ENCODE data around the gene RNF227.

Gene RNF227

GRCh38 chr17:7897773-7898172 is 18.3 kb downstream of the RNF227 start:
- H3K4me3 ChIP-seq (ENCODE audit: insufficient read length, low read depth): no peak overlapping the region
- no peak overlapping the region for H3K9ac ChIP-seq (ENCODE audit: insufficient read length, low read depth)

DNA sequence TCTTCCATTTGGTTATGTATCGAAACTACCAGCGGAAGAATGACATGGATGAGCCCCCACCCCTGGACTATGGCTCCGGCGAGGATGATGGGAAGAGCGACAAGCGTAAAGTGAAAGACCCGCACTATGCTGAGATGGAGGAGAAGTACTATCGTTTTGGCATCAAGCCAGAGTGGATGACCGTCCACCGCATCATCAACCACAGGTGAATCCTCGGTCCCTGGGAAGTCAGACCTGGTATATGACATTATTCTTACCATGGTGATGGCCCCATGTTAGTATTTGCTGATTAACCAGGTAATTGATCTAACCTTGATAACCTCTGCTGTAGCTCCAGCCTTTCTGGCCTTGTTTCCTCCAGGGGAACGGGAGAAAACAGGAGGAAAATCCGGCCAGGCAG is 19.0 kb downstream of the RNF227 start:
- H3K36me3 ChIP-seq (ENCODE audit: insufficient read depth, insufficient read length, low read length): peaks cover 72% of the 10 kb centered on the region
- H3K4me1 ChIP-seq (ENCODE audit: insufficient read depth, insufficient read length): no peaks in the 10 kb centered on the region
- no peaks in the 10 kb centered on the region for H3K27me3 ChIP-seq (ENCODE audit: insufficient read depth, insufficient read length)
- H3K4me3 ChIP-seq (ENCODE audit: insufficient read length, low read depth): no peak overlapping the region
- DNase-seq (ENCODE audit: low read depth, low spot score): no peak
- H3K9ac ChIP-seq (ENCODE audit: insufficient read length, low read depth): no peak overlapping the region
- no peak for TF ChIP-seq SUZ12 (IDR thresholded peaks at IDR 0.05; ENCODE audit: extremely low read depth, insufficient read depth, insufficient read length)
- TF ChIP-seq YY1 (IDR thresholded peaks at IDR 0.05; ENCODE audit: insufficient read depth, insufficient read length): no peak
- no peak for TF ChIP-seq ZNF274 (IDR thresholded peaks at IDR 0.05; ENCODE audit: low read depth, low read length)
- H3K9me3 ChIP-seq (ENCODE audit: insufficient read depth, low read length): no peaks in the 10 kb centered on the region

More at GRCh38 chr17:7897773-7898172, 18.3 kb downstream of the RNF227 start:
- Histone ChIP-seq H3K27me3 (ENCODE audit: insufficient read depth, insufficient read length) (no peaks in the 10 kb centered on the region), H3K4me1 (ENCODE audit: insufficient read depth, insufficient read length) (no peaks in the 10 kb centered on the region), H3K36me3 (ENCODE audit: insufficient read depth, insufficient read length, low read length) (peaks cover 70% of the 10 kb centered on the region), H3K9me3 (ENCODE audit: insufficient read depth, low read length) (no peaks in the 10 kb centered on the region)
- no peak for DNase-seq (ENCODE audit: low read depth, low spot score)
- TF ChIP-seq YY1 (IDR thresholded peaks at IDR 0.05; ENCODE audit: insufficient read depth, insufficient read length): no peak
- no peak for TF ChIP-seq ZNF274 (IDR thresholded peaks at IDR 0.05; ENCODE audit: low read depth, low read length)
- no peak for TF ChIP-seq SUZ12 (IDR thresholded peaks at IDR 0.05; ENCODE audit: extremely low read depth, insufficient read depth, insufficient read length)

GRCh38 chr17:7894866-7895265 is 21.2 kb downstream of the RNF227 start:
- H3K27me3 ChIP-seq (ENCODE audit: insufficient read depth, insufficient read length): no peaks in the 10 kb centered on the region
- no peak overlapping the region for H3K4me3 ChIP-seq (ENCODE audit: insufficient read length, low read depth)
- TF ChIP-seq YY1 (IDR thresholded peaks at IDR 0.05; ENCODE audit: insufficient read depth, insufficient read length) (no peak), ZNF274 (IDR thresholded peaks at IDR 0.05; ENCODE audit: low read depth, low read length) (no peak), SUZ12 (IDR thresholded peaks at IDR 0.05; ENCODE audit: extremely low read depth, insufficient read depth, insufficient read length) (no peak)
- no peak for DNase-seq (ENCODE audit: low read depth, low spot score)
- H3K4me1 ChIP-seq (ENCODE audit: insufficient read depth, insufficient read length): no peaks in the 10 kb centered on the region
- no peaks in the 10 kb centered on the region for H3K9me3 ChIP-seq (ENCODE audit: insufficient read depth, low read length)
- no peak overlapping the region for H3K9ac ChIP-seq (ENCODE audit: insufficient read length, low read depth)
- H3K36me3 ChIP-seq (ENCODE audit: insufficient read depth, insufficient read length, low read length): peaks cover 71% of the 10 kb centered on the region

DNA sequence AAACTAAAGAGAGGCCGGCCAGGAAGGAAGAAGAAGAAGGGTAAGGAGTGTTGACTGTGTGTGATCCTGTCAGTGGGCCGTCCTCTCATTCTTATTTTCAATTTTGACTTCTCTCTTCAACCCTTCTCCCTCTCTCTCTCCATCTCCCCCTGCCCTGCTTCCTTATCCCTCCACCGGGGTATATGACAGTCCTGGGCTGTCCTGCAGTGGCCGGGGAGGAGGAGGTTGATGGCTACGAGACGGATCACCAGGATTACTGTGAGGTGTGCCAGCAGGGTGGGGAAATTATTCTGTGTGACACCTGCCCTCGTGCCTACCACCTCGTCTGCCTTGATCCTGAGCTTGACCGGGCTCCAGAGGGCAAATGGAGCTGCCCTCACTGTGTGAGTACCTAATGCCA is 21.9 kb downstream of the RNF227 start:
- no peaks in the 10 kb centered on the region for H3K4me1 ChIP-seq (ENCODE audit: insufficient read depth, insufficient read length)
- no peaks in the 10 kb centered on the region for H3K9me3 ChIP-seq (ENCODE audit: insufficient read depth, low read length)
- no peak for DNase-seq (ENCODE audit: low read depth, low spot score)
- H3K4me3 ChIP-seq (ENCODE audit: insufficient read length, low read depth): no peak overlapping the region
- peaks cover 64% of the 10 kb centered on the region for H3K36me3 ChIP-seq (ENCODE audit: insufficient read depth, insufficient read length, low read length)
- no peak for TF ChIP-seq SUZ12 (IDR thresholded peaks at IDR 0.05; ENCODE audit: extremely low read depth, insufficient read depth, insufficient read length)
- no peak for TF ChIP-seq ZNF274 (IDR thresholded peaks at IDR 0.05; ENCODE audit: low read depth, low read length)
- no peak for TF ChIP-seq YY1 (IDR thresholded peaks at IDR 0.05; ENCODE audit: insufficient read depth, insufficient read length)
- no peaks in the 10 kb centered on the region for H3K27me3 ChIP-seq (ENCODE audit: insufficient read depth, insufficient read length)
- H3K9ac ChIP-seq (ENCODE audit: insufficient read length, low read depth): no peak overlapping the region

DNA sequence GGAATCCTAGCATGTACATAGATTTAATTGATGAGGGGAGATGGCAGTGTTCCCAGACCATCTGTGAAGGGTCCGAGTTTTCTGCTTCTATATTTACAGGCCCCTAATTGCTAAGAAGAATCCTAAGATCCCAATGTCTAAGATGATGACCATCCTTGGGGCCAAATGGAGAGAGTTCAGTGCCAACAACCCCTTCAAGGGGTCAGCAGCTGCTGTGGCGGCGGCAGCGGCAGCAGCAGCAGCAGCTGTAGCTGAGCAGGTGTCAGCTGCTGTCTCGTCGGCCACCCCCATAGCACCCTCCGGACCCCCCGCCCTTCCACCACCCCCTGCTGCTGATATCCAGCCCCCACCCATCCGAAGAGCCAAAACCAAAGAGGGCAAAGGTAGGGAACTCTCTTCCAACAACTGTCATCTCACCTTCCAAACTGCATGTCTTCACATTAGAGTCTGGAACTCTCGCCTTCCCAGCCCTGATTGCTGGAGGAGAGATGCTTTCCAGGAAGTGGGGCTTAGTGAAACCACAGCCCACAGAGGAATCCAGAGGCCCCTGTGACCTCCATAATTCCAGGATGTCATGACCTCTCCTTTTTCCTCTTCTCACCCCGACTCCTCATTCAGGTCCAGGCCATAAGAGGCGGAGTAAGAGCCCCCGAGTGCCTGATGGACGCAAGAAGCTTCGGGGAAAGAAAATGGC is 22.8 kb downstream of the RNF227 start:
- Histone ChIP-seq H3K9ac (ENCODE audit: insufficient read length, low read depth) (no peak overlapping the region), H3K4me3 (ENCODE audit: insufficient read length, low read depth) (no peak overlapping the region), H3K36me3 (ENCODE audit: insufficient read depth, insufficient read length, low read length) (peaks cover 55% of the 10 kb centered on the region), H3K9me3 (ENCODE audit: insufficient read depth, low read length) (no peaks in the 10 kb centered on the region), H3K4me1 (ENCODE audit: insufficient read depth, insufficient read length) (peaks cover 3% of the 10 kb centered on the region), H3K27me3 (ENCODE audit: insufficient read depth, insufficient read length) (no peaks in the 10 kb centered on the region)
- DNase-seq (ENCODE audit: low read depth, low spot score): no peak
- TF ChIP-seq SUZ12 (IDR thresholded peaks at IDR 0.05; ENCODE audit: extremely low read depth, insufficient read depth, insufficient read length) (no peak), ZNF274 (IDR thresholded peaks at IDR 0.05; ENCODE audit: low read depth, low read length) (no peak), YY1 (IDR thresholded peaks at IDR 0.05; ENCODE audit: insufficient read depth, insufficient read length) (no peak)

- DNase-seq (ENCODE audit: low read depth, low spot score): no peak
- Histone ChIP-seq H3K4me1 (ENCODE audit: insufficient read depth, insufficient read length) (peaks cover 5% of the 10 kb centered on the region), H3K36me3 (ENCODE audit: insufficient read depth, insufficient read length, low read length) (peaks cover 29% of the 10 kb centered on the region), H3K9me3 (ENCODE audit: insufficient read depth, low read length) (no peaks in the 10 kb centered on the region), H3K27me3 (ENCODE audit: insufficient read depth, insufficient read length) (no peaks in the 10 kb centered on the region), H3K9ac (ENCODE audit: insufficient read length, low read depth) (no peak overlapping the region), H3K4me3 (ENCODE audit: insufficient read length, low read depth) (no peak overlapping the region)
- no peak for TF ChIP-seq ZNF274 (IDR thresholded peaks at IDR 0.05; ENCODE audit: low read depth, low read length)
- no peak for TF ChIP-seq SUZ12 (IDR thresholded peaks at IDR 0.05; ENCODE audit: extremely low read depth, insufficient read depth, insufficient read length)
- no peak for TF ChIP-seq YY1 (IDR thresholded peaks at IDR 0.05; ENCODE audit: insufficient read depth, insufficient read length)
Measured at GRCh38 chr17:7889166-7889955, 26.7 kb downstream of the RNF227 start.

Measured in NT2/D1 (cell line).